SK-N-MC (cell line): Measurements from ENCODE around the gene RGS3.

Experiments used
- EZH2 ChIP-seq: fragments of 200-600 bp; sonication (generic); IDR thresholded peaks from one replicate; pipeline ENCODE4 v1.6.1; 2017; ENCODE audit warnings: antibody characterized with exemption
- POLR2AphosphoS5 ChIP-seq: IDR thresholded peaks from 2 replicates; pipeline ENCODE4 v1.6.1; 2012; ENCODE audit warnings: mild to moderate bottlenecking, low read depth, low read length, borderline replicate concordance

DNA sequence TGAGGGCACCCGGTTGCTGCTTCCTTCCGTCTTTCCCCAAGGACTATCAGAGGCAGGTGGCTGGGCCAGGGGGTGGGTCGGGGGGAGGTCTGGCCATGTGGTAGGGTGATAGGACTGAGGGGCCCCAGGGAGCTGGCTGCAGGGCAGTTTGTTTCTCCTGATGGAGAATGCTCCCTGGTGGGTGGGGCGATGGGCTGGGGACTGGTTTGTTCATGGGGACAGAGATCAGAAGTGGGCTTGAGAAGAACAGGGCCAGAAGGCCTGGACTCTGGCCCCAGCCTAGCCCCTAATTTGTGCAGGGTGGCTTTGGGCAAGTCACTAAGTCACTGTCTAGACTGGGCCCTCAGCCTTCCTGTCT lies 117.4 kb downstream of the RGS3 start:
- TF ChIP-seq EZH2 (no peak), POLR2AphosphoS5 (no peak)
